NB4 (cell line): Measurements from ENCODE around the gene CARD19.

Source experiments
- CTCF ChIP-seq: IDR thresholded peaks from one replicate; pipeline ENCODE4 v1.5.1; 2012; ENCODE audit warnings: low read depth, low read length
- MYC ChIP-seq: IDR thresholded peaks from 2 replicates; pipeline ENCODE4 v1.6.1; 2011; ENCODE audit warnings: low read depth, low read length
- POLR2A ChIP-seq: IDR thresholded peaks from 2 replicates; pipeline ENCODE4 v1.6.1; 2011; ENCODE audit warnings: mild to moderate bottlenecking; ENCODE audit not compliant: insufficient read length; ENCODE audit errors: extremely low read depth

- TF ChIP-seq POLR2A: no peak
- TF ChIP-seq CTCF: no peak
- no peak for TF ChIP-seq MYC
These were observed 9.6 kb downstream of the CARD19 start for GRCh38 chr9:93105620-93106019.
